Spleen (tissue), 11 donors: ENCODE data around the gene CMIP. TPM values are rescaled to one million over a fixed set of nuclear protein-coding genes. Genes with fewer than 3 reads are reported as not detected.
"Not testable (repeated sequence)": the region's sequence is repeated elsewhere in the genome, so short reads cannot be mapped to it uniquely, and the experiment has no call there.

Source experiments
- DNase-seq: peaks from one replicate; pipeline ENCODE4 v3.0.0-alpha.2; 2020
- H3K27ac ChIP-seq, 8 donors: fragments of 200-600 bp; sonication (generic) in 7 of 8; 1 replicate in 4 of 8; 2 replicates in 4 of 8; pipeline versions ENCODE4 v1.5.0 to v1.8.0; 2016 to 2021; ENCODE audit warnings: inconsistent platforms in 4 of 8, mild to moderate bottlenecking in 4 of 8, moderate library complexity in 1 of 8
- H3K27me3 ChIP-seq, 7 donors: fragments of 200-600 bp; sonication (generic) in 6 of 7; replicated peaks in 1 of 7; 1 replicate in 4 of 7; 2 replicates in 3 of 7; pipeline versions ENCODE4 v1.5.0 to v1.8.0; 2016 to 2021; ENCODE audit warnings: inconsistent platforms in 3 of 7, mild to moderate bottlenecking in 1 of 7
- H3K36me3 ChIP-seq, 6 donors: fragments of 200-600 bp; sonication (generic) in 5 of 6; 1 replicate in 4 of 6; 2 replicates in 2 of 6; pipeline versions ENCODE4 v1.5.0 to v1.8.0; 2016 to 2021; ENCODE audit warnings: inconsistent platforms in 2 of 6
- H3K4me1 ChIP-seq, 6 donors: fragments of 200-600 bp; sonication (generic) in 5 of 6; 1 replicate in 3 of 6; 2 replicates in 3 of 6; pipeline versions ENCODE4 v1.5.0 to v1.8.0; 2016 to 2021; ENCODE audit warnings: inconsistent platforms in 3 of 6
- H3K4me3 ChIP-seq, 8 donors: fragments of 200-600 bp; sonication (generic) in 7 of 8; 1 replicate in 4 of 8; 2 replicates in 4 of 8; pipeline versions ENCODE4 v1.5.0 to v1.8.0; 2016 to 2021; ENCODE audit warnings: inconsistent platforms in 4 of 8, mild to moderate bottlenecking in 4 of 8, moderate library complexity in 2 of 8
- H3K9me3 ChIP-seq, 8 donors: fragments of 200-600 bp; sonication (generic) in 7 of 8; 1 replicate in 4 of 8; 2 replicates in 4 of 8; pipeline versions ENCODE4 v1.5.0 to v1.8.0; 2016 to 2021; ENCODE audit warnings: inconsistent platforms in 4 of 8
- CTCF ChIP-seq, 11 experiments: fragments of 200-600 bp in 7 of 11; fragments of 450-650 bp in 4 of 11; sonication (generic) in 4 of 11; IDR thresholded peaks in 8 of 11; conservative IDR thresholded peaks in 3 of 11; 1 replicate in 7 of 11; 2 replicates in 4 of 11; pipeline versions ENCODE4 v1.4.0 to v1.8.0; 2016 to 2021; ENCODE audit warnings: antibody characterized with exemption in 11 of 11, inconsistent platforms in 4 of 11, mild to moderate bottlenecking in 1 of 11
- POLR2A ChIP-seq, 3 donors: fragments of 450-650 bp; IDR thresholded peaks; one replicate each; pipeline ENCODE4 v1.5.1; 2017; ENCODE audit warnings: antibody characterized with exemption in 3 of 3, mild to moderate bottlenecking in 1 of 3
- POLR2AphosphoS5 ChIP-seq, 3 donors: sonication (generic); formaldehyde crosslinking; IDR thresholded peaks; one replicate each; pipeline ENCODE4 v1.5.1; 2017; ENCODE audit warnings: antibody characterized with exemption in 3 of 3
- WGBS, 5 donors: extraction: QIAGEN DNeasy Blood & Tissue Kit in 3 of 5; methylation state at CpG; one replicate each; pipeline versions ENCODE4 v1.1.5 to v1.1.7; 2013 to 2018; 5-methylcytosine and 5-hydroxymethylcytosine counted together
- intact Hi-C: fragments of 100-400 bp; cut with DNase I; formaldehyde crosslinking; loops from one replicate; pipeline ENCODE4 v1.15.0; 2023; ENCODE audit warnings: low total_unique reads
- polyA plus RNA-seq, 3 donors: library from polyadenylated mRNA; stranded (reverse); fragments of 200-250 nt; gene quantifications; one replicate each; pipeline ENCODE4 v1.2.1, GENCODE V29; 2013
- total RNA-seq, 7 donors: library from RNA; depleted of rRNA in 3 of 7; stranded (reverse); fragments of >200 nt in 3 of 7; fragmentation: NEBNext Ultra II Directional in 4 of 7; extraction: Animal tissue kit (Norgen Biotek cat#: 25700) in 4 of 7; gene quantifications; one replicate each; pipeline versions ENCODE4 v1.1.0 to v1.2.1, GENCODE V29; 2016 to 2021
- donor health status: healthy with polysubstance abuse.
- donor health status: DM: no; HTN: no; CAD: no; lungs with moderate emphysema.
- donor health status: DM: no; HTN: no; CAD: no.
- donor health status: Bipolar disorder and iron deficiency.
- donor health status: healthy.
- donor health status: DM: no; HTN: no; CAD: no.
- donor health status: DM: yes; HTN: yes; CAD: no.

The CMIP gene
- total and polyA plus RNA-seq, 10 donors = 6.0 to 107 (median 63.6) TPM

GRCh38 chr16:81403601-81404391 is 40.8 kb upstream of the CMIP start:
- Histone ChIP-seq H3K4me1 (peaks cover 7 to 26% (median 12%) of the 10 kb centered on the region in 6 donors), H3K36me3 (no peaks in the 10 kb centered on the region), H3K4me3 (peak overlapping the region in 3 of 8 donors; percentile 22 to 59 (median 24)), H3K27me3 (no peaks in the 10 kb centered on the region), H3K27ac (peak overlapping the region in 3 of 8 donors; percentile 4 to 58 (median 25)), H3K9me3 (peaks cover 0 to 8% (median 3%) of the 10 kb centered on the region in 8 donors)
- peak; percentile 96 to 98 (median 97) for TF ChIP-seq CTCF (IDR thresholded peaks at IDR 0.05 in 8 of 11, conservative IDR thresholded peaks at IDR 0.05 in 3 of 11)
- no peak for TF ChIP-seq POLR2A (IDR thresholded peaks at IDR 0.05)
- TF ChIP-seq POLR2AphosphoS5 (IDR thresholded peaks at IDR 0.05) = peak; percentile 80 to 86 (median 84)
- 23 to 46% (median 27%) methylated on average over 18 to 37 of the region's 37 CpGs for WGBS, 5 donors
- peak; percentile 97 for DNase-seq
- intact Hi-C loops = loop anchor here (5.0 kb wide), 1 partner anchor 319 kb away; no protein-coding TSS in a partner anchor

- H3K36me3 ChIP-seq, DNase-seq, H3K4me3 ChIP-seq, H3K9me3 ChIP-seq, intact Hi-C loops, H3K27me3 ChIP-seq, H3K27ac ChIP-seq: not testable (repeated sequence)
- peaks cover 7 to 26% (median 12%) of the 10 kb centered on the region in 6 donors for H3K4me1 ChIP-seq
- WGBS, 5 donors = 63 to 97% (median 90%) methylated on average over 2 of the region's 2 CpGs
Observed at GRCh38 chr16:81405002-81405401, 39.6 kb upstream of the CMIP start.

GRCh38 chr16:81405702-81406113 is 38.9 kb upstream of the CMIP start:
- no peak for DNase-seq
- H3K4me3 ChIP-seq = no peak overlapping the region
- intact Hi-C loops = no loop called here
- 85 to 92% (median 87%) methylated on average over 11 of the region's 11 CpGs for WGBS, 5 donors
- peaks cover 7 to 26% (median 14%) of the 10 kb centered on the region in 6 donors for H3K4me1 ChIP-seq
- TF ChIP-seq POLR2A (IDR thresholded peaks at IDR 0.05) = no peak
- no peak for TF ChIP-seq CTCF (IDR thresholded peaks at IDR 0.05 in 8 of 11, conservative IDR thresholded peaks at IDR 0.05 in 3 of 11)
- TF ChIP-seq POLR2AphosphoS5 (IDR thresholded peaks at IDR 0.05) = no peak
- no peaks in the 10 kb centered on the region for H3K9me3 ChIP-seq
- no peak overlapping the region for H3K27ac ChIP-seq
- H3K36me3 ChIP-seq = no peaks in the 10 kb centered on the region
- no peaks in the 10 kb centered on the region for H3K27me3 ChIP-seq

- Histone ChIP-seq H3K27ac (no peak overlapping the region), H3K27me3 (no peaks in the 10 kb centered on the region), H3K4me1 (peaks cover 5 to 19% (median 10%) of the 10 kb centered on the region in 6 donors), H3K9me3 (no peaks in the 10 kb centered on the region), H3K36me3 (no peaks in the 10 kb centered on the region), H3K4me3 (no peak overlapping the region)
- intact Hi-C loops = no loop called here
- TF ChIP-seq POLR2A (IDR thresholded peaks at IDR 0.05) (no peak), POLR2AphosphoS5 (IDR thresholded peaks at IDR 0.05) (no peak), CTCF (IDR thresholded peaks at IDR 0.05 in 8 of 11, conservative IDR thresholded peaks at IDR 0.05 in 3 of 11) (no peak)
- WGBS, 5 donors = 85 to 95% (median 91%) methylated on average over 9 of the region's 9 CpGs
- no peak for DNase-seq
Observed at GRCh38 chr16:81408409-81408950, 36.1 kb upstream of the CMIP start.
